Neuronal stem cell (in vitro differentiated cells): Measurements from ENCODE around the gene F7.

Source experiments
- DNase-seq: peaks from one replicate; pipeline ENCODE4 v3.0.0-alpha.2; 2013; ENCODE audit warnings: low spot score
- H2AFZ ChIP-seq: one replicate; pipeline ENCODE4 v1.6.1; 2013; ENCODE audit warnings: mild to moderate bottlenecking, low read length, inconsistent platforms
- H2AK5ac ChIP-seq: 2 replicates; pipeline ENCODE4 v1.6.1; 2013; ENCODE audit warnings: low read depth, mild to moderate bottlenecking, inconsistent platforms, low read length, moderate library complexity, mixed read lengths
- H2BK120ac ChIP-seq: 2 replicates; pipeline ENCODE4 v1.6.1; 2013; ENCODE audit warnings: low read depth, mild to moderate bottlenecking, inconsistent platforms, low read length, moderate library complexity, mixed read lengths
- H2BK12ac ChIP-seq: one replicate; pipeline ENCODE4 v1.6.1; 2013; ENCODE audit warnings: low read length, inconsistent platforms
- H2BK15ac ChIP-seq: 2 replicates; pipeline ENCODE4 v1.6.1; 2013; ENCODE audit warnings: mild to moderate bottlenecking, low read length, inconsistent platforms, mixed read lengths
- H2BK5ac ChIP-seq: one replicate; pipeline ENCODE4 v1.6.1; 2013; ENCODE audit warnings: inconsistent platforms, mild to moderate bottlenecking, low read length, moderate library complexity
- H3K14ac ChIP-seq: one replicate; pipeline ENCODE4 v1.6.1; 2013; ENCODE audit warnings: low read length, inconsistent platforms
- H3K18ac ChIP-seq: 2 replicates; pipeline ENCODE4 v1.6.1; 2013; ENCODE audit warnings: low read length, inconsistent platforms
- H3K23ac ChIP-seq: 2 replicates; pipeline ENCODE4 v1.6.1; 2013; ENCODE audit warnings: low read depth, mild to moderate bottlenecking, mixed read lengths, low read length, inconsistent platforms; ENCODE audit not compliant: poor library complexity
- H3K27ac ChIP-seq: replicated peaks from 3 replicates; pipeline ENCODE4 v1.5.1; 2013; ENCODE audit warnings: low read length, inconsistent platforms
- H3K27me3 ChIP-seq, 3 experiments: 2 replicates each; pipeline ENCODE4 v1.6.1; 2013; ENCODE audit warnings: low read length in 3 of 3, mild to moderate bottlenecking in 2 of 3, inconsistent platforms in 1 of 3, low read depth in 1 of 3, mixed read lengths in 1 of 3, moderate library complexity in 1 of 3; ENCODE audit not compliant: control insufficient read depth in 3 of 3, insufficient read depth in 3 of 3
- H3K36me3 ChIP-seq, 2 donors: replicated peaks in 1 of 2; 2 replicates each; pipeline ENCODE4 v1.6.1; 2013; ENCODE audit warnings: low read length in 2 of 2; ENCODE audit not compliant: control insufficient read depth in 2 of 2, insufficient read depth in 2 of 2
- H3K4ac ChIP-seq: 2 replicates; pipeline ENCODE4 v1.6.1; 2013; ENCODE audit warnings: inconsistent platforms, mild to moderate bottlenecking, low read length, moderate library complexity
- H3K4me1 ChIP-seq, 2 donors: 1 replicate in 1 of 2; 2 replicates in 1 of 2; pipeline ENCODE4 v1.6.1; 2013; ENCODE audit warnings: low read length in 2 of 2, low read depth in 1 of 2; ENCODE audit not compliant: control insufficient read depth in 2 of 2, insufficient read depth in 1 of 2
- H3K4me2 ChIP-seq: one replicate; pipeline ENCODE4 v1.6.1; 2013; ENCODE audit warnings: mild to moderate bottlenecking, low read length, inconsistent platforms; ENCODE audit not compliant: insufficient read depth, poor library complexity, severe bottlenecking
- H3K4me3 ChIP-seq, 2 donors: 2 replicates each; pipeline ENCODE4 v1.5.1; 2013; ENCODE audit warnings: low read length in 2 of 2, mild to moderate bottlenecking in 2 of 2, inconsistent platforms in 1 of 2, moderate library complexity in 1 of 2
- H3K79me1 ChIP-seq: one replicate; pipeline ENCODE4 v1.6.1; 2013; ENCODE audit warnings: low read depth, mild to moderate bottlenecking, inconsistent platforms, low read length, moderate library complexity
- H3K9ac ChIP-seq: one replicate; pipeline ENCODE4 v1.6.1; 2013; ENCODE audit warnings: mild to moderate bottlenecking, low read depth, low read length, inconsistent platforms; ENCODE audit not compliant: poor library complexity
- H3K9me3 ChIP-seq, 2 donors: replicated peaks in 1 of 2; 2 replicates each; pipeline versions ENCODE3 to v1.6.1; 2013; ENCODE audit warnings: low read length in 2 of 2, mild to moderate bottlenecking in 2 of 2, inconsistent platforms in 1 of 2, low read depth in 1 of 2, mixed read lengths in 1 of 2, moderate library complexity in 1 of 2; ENCODE audit not compliant: control insufficient read depth in 2 of 2, insufficient read depth in 1 of 2
- H4K8ac ChIP-seq: one replicate; pipeline ENCODE4 v1.6.1; 2013; ENCODE audit warnings: low read depth, mild to moderate bottlenecking, inconsistent platforms, low read length, moderate library complexity
- H4K91ac ChIP-seq: one replicate; pipeline ENCODE4 v1.6.1; 2013; ENCODE audit warnings: low read length, low read depth, mild to moderate bottlenecking, inconsistent platforms; ENCODE audit not compliant: poor library complexity
- WGBS, 2 donors: extraction: QIAGEN DNeasy Blood & Tissue Kit; methylation state at CpG; one replicate each; pipeline ENCODE4 v1.1.7; 2013; ENCODE audit warnings: missing lambda C conversion rate in 2 of 2, mixed read lengths in 1 of 2; ENCODE audit not compliant: insufficient read length in 2 of 2, insufficient replicate concordance in 1 of 2; ENCODE audit errors: extremely low coverage in 2 of 2; 5-methylcytosine and 5-hydroxymethylcytosine counted together

Gene F7

DNA sequence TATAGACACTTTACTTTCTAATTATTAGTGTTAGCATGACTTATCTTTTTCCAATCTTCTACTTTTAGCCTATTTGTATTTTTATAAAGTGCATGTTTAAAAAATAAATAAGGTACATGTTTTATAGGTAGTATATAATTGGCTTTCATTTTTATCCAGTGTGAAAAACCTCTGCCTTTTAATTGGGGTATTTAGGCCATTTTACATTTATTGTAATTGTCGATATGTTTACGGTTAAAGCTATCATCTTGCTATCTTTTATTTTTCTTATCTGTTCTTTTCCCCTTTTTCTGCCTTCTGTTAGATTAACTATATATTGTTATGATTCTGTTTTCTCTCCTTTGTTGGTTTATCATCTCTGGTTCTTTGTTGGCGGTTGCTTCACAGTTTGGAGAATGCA is 62.0 kb downstream of the F7 start:
- Histone ChIP-seq H3K27ac (no peak overlapping the region), H3K14ac (no peak overlapping the region), H3K18ac (no peak overlapping the region), H3K4me3 (no peak overlapping the region), H2BK12ac (no peak overlapping the region), H2AK5ac (no peak overlapping the region), H3K4ac (no peak overlapping the region), H3K27me3 (no peaks in the 10 kb centered on the region), H2BK5ac (no peak overlapping the region), H3K36me3 (peaks cover 9 to 48% of the 10 kb centered on the region in 2 donors), H2BK120ac (no peak overlapping the region), H3K4me1 (peaks cover 0 to 2% of the 10 kb centered on the region in 2 donors), H4K8ac (no peak overlapping the region), H3K4me2 (no peak overlapping the region), H3K79me1 (peaks cover 1% of the 10 kb centered on the region), H2BK15ac (no peak overlapping the region), H3K23ac (no peak overlapping the region), H2AFZ (no peak overlapping the region), H4K91ac (no peak overlapping the region), H3K9me3 (peaks cover 0 to 11% of the 10 kb centered on the region in 2 donors), H3K9ac (no peak overlapping the region)
- WGBS, 2 donors, result no CpG with 5 or more reads among the region's 3 CpGs
- no peak for DNase-seq

DNA sequence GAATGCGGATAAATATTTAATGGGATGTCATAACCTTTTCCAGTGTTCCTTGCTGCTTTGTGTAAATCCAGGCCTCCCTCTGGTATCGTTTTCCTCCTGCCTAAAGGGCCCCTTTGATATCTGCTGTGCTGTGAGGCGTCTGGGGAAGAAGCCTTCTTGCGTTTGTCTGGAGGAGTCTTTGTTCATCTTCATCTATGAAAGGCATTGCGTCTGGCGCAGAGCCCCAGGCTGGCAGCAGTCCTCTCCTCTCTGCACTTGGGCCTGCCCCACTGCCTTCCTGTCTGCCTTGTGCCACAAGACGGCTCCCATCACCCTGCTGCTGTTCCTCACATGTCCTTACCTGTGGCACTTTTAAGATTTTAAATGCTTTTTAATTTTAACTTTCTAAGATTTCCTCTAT is 62.6 kb downstream of the F7 start:
- WGBS, 2 donors, result no CpG with 5 or more reads among the region's 7 CpGs

DNA sequence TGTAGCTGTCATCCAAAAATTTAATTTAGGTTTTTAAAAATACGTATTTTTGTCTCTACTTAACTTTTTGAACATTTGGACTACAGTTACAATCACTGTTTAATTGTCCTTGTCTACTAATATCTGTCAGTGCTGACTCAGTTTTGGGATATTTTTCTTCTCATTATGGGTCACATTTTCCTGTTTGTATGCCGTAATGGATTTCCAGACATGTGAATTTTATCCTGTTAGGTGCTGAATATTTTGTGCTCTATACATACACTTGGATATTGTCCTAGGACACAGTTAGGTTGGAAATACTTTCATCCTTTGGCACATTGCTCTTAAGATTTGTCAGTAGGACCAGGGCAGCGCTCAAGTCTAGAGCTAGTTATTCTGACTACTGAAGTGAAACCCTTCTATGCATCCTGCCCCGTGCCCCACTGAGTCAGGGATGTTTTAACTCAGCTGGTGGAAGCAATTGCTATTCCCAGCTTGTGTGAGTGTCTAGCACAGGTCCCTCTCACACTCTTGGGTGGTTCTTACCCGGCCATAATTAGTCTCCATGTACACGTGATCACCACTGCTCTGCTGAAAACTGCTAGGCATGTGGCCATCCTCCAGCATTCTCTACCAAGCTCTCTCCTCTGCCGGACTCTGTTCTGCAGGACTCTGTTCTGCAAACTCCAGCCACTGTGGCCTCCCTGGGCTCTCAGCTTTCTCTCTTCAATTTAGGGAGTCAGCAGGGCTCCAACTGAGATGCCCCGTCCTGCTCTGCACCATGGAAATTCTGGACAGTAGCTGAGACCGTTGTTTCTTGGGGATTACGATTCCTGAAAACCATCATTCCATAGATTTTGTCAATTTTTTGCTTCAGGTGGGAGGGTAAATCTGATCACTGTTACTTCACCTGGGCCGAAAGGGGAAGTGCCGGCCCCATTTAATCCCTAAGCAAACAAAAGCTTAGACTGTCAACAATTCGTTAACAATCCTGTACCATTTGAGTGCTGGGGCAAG is 64.0 kb downstream of the F7 start:
- Histone ChIP-seq H3K23ac (no peak overlapping the region), H2AK5ac (no peak overlapping the region), H4K91ac (no peak overlapping the region), H2BK12ac (no peak overlapping the region), H3K4ac (no peak overlapping the region), H4K8ac (no peak overlapping the region), H3K27me3 (no peaks in the 10 kb centered on the region), H3K27ac (peak overlapping the region; percentile 3), H2AFZ (no peak overlapping the region), H2BK120ac (no peak overlapping the region), H3K18ac (no peak overlapping the region), H3K4me1 (peaks cover 0 to 2% of the 10 kb centered on the region in 2 donors), H2BK5ac (no peak overlapping the region), H3K9me3 (peaks cover 0 to 11% of the 10 kb centered on the region in 2 donors), H3K4me2 (no peak overlapping the region), H3K36me3 (peaks cover 12 to 64% of the 10 kb centered on the region in 2 donors), H3K9ac (no peak overlapping the region), H2BK15ac (no peak overlapping the region), H3K79me1 (no peaks in the 10 kb centered on the region), H3K14ac (no peak overlapping the region), H3K4me3 (no peak overlapping the region)
- DNase-seq, result no peak
- no CpG with 5 or more reads among the region's 13 CpGs for WGBS, 2 donors

More for the DNA sequence above, 62.6 kb downstream of the F7 start:
- Histone ChIP-seq H3K79me1 (no peaks in the 10 kb centered on the region), H2AK5ac (no peak overlapping the region), H3K4me1 (peaks cover 0 to 2% of the 10 kb centered on the region in 2 donors), H3K14ac (no peak overlapping the region), H2BK5ac (no peak overlapping the region), H3K9ac (no peak overlapping the region), H4K91ac (no peak overlapping the region), H2BK120ac (no peak overlapping the region), H3K4ac (no peak overlapping the region), H3K27ac (no peak overlapping the region), H2BK12ac (no peak overlapping the region), H3K27me3 (no peaks in the 10 kb centered on the region), H3K36me3 (peaks cover 12 to 54% of the 10 kb centered on the region in 2 donors), H2AFZ (no peak overlapping the region), H3K4me2 (no peak overlapping the region), H2BK15ac (no peak overlapping the region), H4K8ac (no peak overlapping the region), H3K4me3 (no peak overlapping the region), H3K9me3 (peaks cover 0 to 11% of the 10 kb centered on the region in 2 donors), H3K18ac (no peak overlapping the region), H3K23ac (no peak overlapping the region)
- DNase-seq, result no peak
